GM21825 (cell line): ENCODE results near the gene CENPP.

Source experiments
- ATAC-seq: cut with Tn5 transposase; IDR thresholded peaks from one replicate; pipeline ENCODE4 v1.9.1; 2021; ENCODE audit warnings: mild to moderate bottlenecking, moderate library complexity; ENCODE audit not compliant: unreplicated experiment

The CENPP gene

DNA sequence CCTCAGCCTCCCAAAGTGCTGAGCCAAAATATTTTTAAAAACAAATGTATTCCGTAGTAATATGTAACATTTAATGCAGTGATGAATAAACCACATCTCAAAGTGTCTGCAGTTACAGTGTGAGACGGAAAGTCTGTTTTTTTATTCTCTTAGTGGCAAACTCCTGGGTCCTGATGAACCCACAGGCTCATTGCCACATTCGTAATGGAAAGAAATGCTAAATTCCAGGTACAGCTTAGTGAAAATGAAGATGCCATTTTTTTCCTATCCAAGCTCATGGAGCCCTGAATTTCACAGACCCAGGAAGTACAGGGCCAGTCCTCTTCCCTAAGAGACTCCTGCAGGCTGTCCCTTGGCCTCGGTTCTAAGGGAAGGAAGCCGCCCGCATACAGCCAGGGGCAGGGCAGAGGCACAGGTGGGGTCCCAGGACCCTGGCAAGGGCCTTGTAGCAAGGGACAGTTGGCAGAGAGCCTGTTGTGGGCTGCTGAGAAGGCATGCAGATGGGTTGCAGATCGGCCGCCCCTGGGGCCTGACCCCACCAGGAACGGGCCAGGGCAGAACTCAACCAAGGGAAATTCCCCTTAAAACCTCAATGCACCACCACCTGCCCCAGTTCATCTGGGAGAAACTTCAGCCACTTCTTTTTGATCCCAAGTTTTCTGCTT is 308.0 kb downstream of the CENPP start:
- ATAC-seq = no peak

GRCh38 chr9:92634712-92635605 is 309.2 kb downstream of the CENPP start:
- no peak for ATAC-seq

GRCh38 chr9:92635760-92636159 is 310.0 kb downstream of the CENPP start:
- ATAC-seq = no peak

DNA sequence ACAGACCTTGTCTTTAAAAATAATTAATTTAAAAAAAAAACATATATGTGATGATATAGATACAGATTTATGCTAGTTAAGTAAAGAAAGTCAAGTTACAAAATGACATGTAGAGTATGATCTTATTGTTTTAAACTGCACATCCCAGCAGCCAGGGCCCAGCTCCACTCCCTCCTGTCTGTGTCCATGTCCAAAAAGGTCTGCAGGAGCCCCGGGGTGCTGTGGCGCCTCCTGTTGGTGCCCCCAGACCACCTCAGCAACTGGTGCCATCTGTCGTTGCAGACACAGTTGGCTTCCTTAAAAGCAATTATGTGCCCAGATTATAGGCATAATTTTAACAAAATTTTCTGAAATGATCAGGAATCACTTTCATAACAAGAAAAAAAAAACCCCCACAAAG is 310.9 kb downstream of the CENPP start:
- no peak for ATAC-seq

DNA sequence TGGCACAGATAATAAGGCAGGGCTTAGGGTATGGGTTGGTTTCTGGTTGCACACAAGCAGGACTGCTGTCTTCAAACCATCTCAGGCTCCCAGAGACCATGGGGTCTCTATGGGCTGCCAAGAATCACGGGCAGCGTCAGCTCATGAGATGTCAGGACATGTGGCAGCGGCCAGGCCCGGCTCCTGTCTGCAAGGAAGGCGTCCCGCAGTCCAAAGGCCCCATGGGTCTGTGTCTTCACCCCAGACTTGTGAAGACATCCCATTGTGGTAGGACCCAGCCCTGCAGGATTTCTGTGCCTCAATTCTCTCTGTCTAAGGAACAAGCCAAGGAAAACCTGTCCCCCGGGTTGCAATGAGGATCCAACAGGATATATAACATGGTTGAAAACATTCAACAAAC is 311.6 kb downstream of the CENPP start:
- ATAC-seq = no peak

GRCh38 chr9:92637886-92638620 is 312.3 kb downstream of the CENPP start:
- no peak for ATAC-seq

DNA sequence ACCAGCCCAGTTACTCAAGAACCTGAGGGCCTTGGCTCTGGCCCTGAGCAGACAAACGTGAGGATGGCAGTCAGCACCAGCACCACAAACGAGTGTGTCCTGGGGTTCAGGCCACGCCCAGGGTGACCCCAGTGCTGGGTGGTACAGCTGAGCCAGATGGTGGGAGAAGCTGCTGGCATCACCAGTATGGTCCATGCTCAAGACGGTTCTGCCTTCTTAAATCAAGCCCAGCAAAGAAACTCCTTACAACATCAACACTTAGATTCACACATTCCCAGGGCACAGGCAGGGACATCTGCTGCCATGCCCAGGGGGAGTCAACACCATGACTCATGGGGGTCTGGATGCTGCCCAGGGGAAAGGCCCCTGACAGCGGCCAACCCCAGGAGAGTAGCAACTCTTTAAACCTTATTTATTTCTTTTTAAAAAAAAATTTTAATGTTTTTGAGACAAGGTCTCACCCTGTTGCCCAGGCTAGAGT is 312.9 kb downstream of the CENPP start:
- ATAC-seq = no peak

- ATAC-seq = no peak
These were observed 313.4 kb downstream of the CENPP start for GRCh38 chr9:92639124-92639523.

- ATAC-seq = no peak
These were observed 314.1 kb downstream of the CENPP start for GRCh38 chr9:92639791-92640271.

DNA sequence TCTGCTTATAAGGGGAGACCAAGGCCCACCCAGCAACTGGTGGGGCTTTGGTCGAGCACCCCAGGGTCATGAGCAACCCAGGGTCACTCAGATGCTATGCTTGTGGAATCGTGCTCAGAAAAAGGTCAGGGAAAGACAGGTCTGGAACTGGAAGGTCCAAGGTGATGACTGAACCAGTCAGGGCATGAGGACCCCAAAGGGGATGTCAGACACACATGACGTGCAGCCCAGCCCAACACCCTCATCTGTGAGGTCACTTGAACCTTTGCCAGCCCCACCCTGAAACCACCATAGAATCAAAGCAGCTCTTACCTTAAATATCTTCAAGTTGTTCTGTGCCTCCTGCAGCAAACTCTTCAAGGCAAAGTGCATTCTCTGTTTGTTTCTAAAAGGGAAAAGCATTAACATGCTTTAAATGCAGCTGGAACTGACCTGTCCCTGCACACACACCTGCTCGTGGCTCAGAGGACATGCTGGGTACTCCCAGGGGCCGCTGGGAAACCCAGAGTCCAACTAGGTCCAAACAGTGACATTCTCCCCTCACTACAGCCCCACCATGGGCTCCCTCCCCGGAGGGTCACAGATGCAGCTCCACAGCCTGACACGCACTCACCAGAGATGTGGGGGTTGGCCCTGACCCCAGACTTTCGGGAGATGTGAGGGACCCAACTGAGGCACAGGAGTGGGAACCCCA is 314.8 kb downstream of the CENPP start:
- no peak for ATAC-seq

- no peak for ATAC-seq
These were observed 315.5 kb downstream of the CENPP start for GRCh38 chr9:92641092-92641809.

DNA sequence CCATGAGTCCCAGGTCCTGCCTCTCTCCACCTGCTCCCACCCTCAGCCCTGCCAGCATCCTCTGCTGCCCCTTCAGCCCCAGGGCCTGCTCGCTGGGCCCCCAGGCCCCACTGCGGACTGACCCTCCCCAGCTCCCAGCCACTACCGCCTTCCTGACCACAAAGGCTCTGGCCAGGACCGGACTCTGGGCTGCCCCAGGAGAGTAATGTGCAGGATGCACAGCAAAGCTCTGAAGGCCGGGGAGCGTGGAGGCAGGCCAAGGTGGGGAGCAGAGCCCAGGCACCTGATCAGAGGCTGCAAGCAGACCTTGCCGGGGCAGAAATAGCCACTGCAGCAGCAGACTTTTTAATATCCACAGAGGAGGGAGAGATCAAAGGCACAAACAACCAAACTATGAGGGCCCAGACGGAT is 316.3 kb downstream of the CENPP start:
- no peak for ATAC-seq

GRCh38 chr9:92642564-92642963 is 316.8 kb downstream of the CENPP start:
- no peak for ATAC-seq

DNA sequence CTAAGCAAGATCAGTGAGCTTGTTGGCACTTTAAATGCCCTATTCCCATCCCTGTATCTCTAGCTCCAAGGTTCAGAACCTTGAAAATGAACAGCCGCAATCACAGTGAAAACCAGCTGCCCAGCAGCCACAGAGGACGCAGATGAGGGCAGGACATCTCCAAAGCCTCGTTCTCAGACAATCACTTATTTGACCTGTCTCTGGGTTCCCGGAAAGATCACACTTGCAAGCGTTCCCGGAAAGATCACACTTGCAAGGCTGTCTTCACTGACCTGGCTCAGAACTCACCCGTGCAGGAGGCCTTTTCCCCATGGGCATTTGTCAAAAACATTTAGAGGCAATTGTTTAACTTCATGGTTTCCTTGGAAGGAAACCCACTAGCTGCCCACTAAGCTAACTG is 318.5 kb downstream of the CENPP start:
- no peak for ATAC-seq

- no peak for ATAC-seq
These were observed 319.3 kb downstream of the CENPP start for GRCh38 chr9:92645041-92645440.

DNA sequence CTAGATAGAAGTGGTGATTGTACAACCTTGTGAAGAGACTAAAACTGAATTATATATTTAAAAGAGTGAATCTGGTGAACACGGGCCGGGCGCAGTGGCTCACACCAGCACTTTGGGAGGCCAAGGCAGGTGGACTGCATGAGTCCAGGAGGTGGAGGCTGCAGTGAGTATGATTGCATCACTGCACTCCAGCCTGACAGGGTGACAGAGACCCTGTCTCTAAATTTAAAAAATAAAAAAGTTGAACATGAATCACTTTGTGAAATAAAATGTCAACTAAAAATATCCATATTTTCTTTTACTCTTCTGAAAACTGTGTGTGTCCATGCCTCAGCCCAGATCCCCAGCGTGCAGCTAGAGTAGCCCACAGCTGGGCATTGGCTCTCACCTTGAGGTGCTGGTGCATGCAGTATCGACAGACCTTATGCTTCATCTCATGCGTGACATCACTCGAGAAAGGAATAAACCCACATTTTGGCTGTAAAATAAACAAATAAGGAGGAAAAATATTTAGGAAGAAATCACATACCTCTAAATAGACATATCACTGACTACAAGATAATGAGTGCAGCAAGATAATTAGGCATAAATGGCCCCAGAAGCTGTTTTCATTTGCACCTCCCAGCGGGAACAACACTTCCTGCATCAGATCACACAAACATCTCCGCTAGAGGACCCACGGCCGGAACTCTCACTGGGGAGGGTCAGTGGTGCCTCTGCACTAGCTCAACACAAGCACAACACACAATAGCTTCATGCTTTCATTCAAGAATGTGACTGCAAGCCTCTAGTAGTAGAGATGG is 322.1 kb downstream of the CENPP start:
- ATAC-seq = no peak

DNA sequence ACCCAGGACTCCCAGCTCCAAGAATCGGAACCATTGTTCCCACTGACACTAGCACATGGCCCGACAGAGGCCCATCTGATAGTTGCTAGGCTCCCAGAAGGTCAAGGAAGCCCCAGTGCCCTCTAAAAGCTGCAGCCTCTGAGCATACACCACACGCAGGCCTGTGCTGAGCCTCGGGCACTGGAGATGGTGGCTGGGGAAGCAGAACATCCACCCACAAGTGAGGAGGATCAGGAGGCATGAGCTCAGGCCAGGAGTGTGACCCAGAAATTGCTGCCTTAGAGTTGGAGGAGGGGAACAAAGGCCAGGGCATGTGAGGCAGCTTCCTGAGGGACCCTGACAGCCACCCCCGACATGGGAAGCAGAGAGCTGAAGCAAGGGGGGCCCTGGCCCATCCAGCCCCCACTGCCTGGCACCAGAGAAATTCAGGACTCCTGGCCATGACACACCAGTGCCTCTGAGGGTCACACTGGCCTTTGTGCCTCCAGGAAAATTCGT is 322.8 kb downstream of the CENPP start:
- no peak for ATAC-seq

GRCh38 chr9:92649007-92649406 is 323.3 kb downstream of the CENPP start:
- no peak for ATAC-seq

GRCh38 chr9:92650296-92650695 is 324.5 kb downstream of the CENPP start:
- ATAC-seq = no peak
